Measurements from ENCODE around the gene MAP1LC3B2.

GRCh38 chr12:116524311-116524710 is 34.9 kb upstream of the MAP1LC3B2 start:
- TF ChIP-seq CTCF (conservative IDR thresholded peaks at IDR 0.05; ENCODE audit: low read length): no peak
- TF ChIP-seq EZH2phosphoT487 (IDR thresholded peaks at IDR 0.05; ENCODE audit: borderline replicate concordance, low read depth, low read length): no peak
